ENCODE data around the gene CARD8. TPM values are rescaled to one million over a fixed set of nuclear protein-coding genes. Genes with fewer than 3 reads are reported as not detected.

Gene CARD8
- total RNA-seq, 2 donors from 2014 or later: 99.5 to 147 TPM

DNA sequence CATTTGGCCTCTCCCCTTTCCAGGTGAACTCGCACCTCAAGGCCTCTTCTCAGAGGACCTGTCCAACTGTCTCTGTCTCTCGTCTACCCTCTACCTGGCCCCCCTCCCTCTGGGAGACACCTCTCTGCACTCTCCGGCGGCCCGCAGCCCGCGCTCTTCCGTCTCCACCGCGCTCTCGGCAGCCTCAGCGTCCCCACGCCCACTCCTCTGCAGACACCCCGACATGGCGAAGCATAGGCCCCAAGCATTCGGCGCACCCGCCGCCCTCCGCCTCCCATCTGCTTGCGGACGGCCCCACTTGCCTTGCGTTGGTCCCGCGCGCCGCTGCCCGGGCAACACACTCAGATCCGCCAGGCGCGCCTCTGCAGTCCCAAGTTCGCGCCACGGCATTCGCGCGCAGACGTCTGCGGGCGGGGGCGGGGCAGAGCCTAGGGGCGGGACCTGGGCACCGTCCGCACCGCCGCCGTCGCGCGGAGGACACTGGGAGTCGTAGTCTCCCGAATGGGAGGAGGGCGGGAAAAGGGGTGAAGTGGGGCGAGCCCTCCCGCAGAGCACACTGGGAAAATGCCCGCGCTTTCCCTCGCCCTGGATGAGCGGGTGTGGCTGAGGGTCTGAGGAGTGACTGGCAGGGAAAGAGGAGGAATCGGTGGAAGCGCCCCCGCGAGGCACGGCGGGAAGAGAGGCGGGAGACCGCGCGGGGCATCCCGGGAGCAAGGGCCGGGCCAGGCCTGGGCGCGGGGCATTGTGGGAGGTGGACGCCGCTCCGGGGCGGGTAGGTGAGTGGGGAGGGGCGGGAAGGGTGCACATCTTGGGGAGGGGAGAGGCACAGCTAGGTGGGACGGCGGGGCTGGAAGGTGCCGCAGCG lies 85.5 kb downstream of the CARD8 start, which contains the start of the genes LIG1 and ZSWIM9:
LIG1 (minus strand) TSS at position 406 of the 865 bp plus-strand sequence. CDS start 4,778 bp downstream, outside the sequence.
ZSWIM9 (plus strand) TSS at position 742 of the 865 bp plus-strand sequence. CDS start 1,123 bp downstream, outside the sequence.
- H3K9me3 Mint-ChIP-seq: no peaks in the 10 kb centered on the region
- peak within 1 kb of the TSS; percentile 93 to 98 for H3K27ac Mint-ChIP-seq
- peak; percentile 92 to 94 for ATAC-seq

GRCh38 chr19:48169578-48169938 lies 86.2 kb downstream of the CARD8 start:
- DNase-seq (ENCODE audit: low spot score in 2 of 2): peak; percentile 80 to 91
- Mint-ChIP-seq H3K9me3 (no peaks in the 10 kb centered on the region), H3K36me3 (peaks cover 32 to 33% of the 10 kb centered on the region in 2 donors), H3K27ac (peak overlapping the region; percentile 93 to 98)
- ATAC-seq: peak; percentile 6 to 27

More for the DNA sequence above, 85.5 kb downstream of the CARD8 start, which contains the start of the genes LIG1 and ZSWIM9:
- DNase-seq (ENCODE audit: low spot score in 2 of 2): peak; percentile 90 to 93
- peaks cover 33 to 34% of the 10 kb centered on the region in 2 donors for H3K36me3 Mint-ChIP-seq

GRCh38 chr19:48168689-48169088 lies 87.0 kb downstream of the CARD8 start:
- DNase-seq (ENCODE audit: low spot score in 2 of 2): no peak
- H3K36me3 Mint-ChIP-seq: peaks cover 25 to 34% of the 10 kb centered on the region in 2 donors
- no peak overlapping the region for H3K27ac Mint-ChIP-seq
- H3K9me3 Mint-ChIP-seq: no peaks in the 10 kb centered on the region
- ATAC-seq: no peak

DNA sequence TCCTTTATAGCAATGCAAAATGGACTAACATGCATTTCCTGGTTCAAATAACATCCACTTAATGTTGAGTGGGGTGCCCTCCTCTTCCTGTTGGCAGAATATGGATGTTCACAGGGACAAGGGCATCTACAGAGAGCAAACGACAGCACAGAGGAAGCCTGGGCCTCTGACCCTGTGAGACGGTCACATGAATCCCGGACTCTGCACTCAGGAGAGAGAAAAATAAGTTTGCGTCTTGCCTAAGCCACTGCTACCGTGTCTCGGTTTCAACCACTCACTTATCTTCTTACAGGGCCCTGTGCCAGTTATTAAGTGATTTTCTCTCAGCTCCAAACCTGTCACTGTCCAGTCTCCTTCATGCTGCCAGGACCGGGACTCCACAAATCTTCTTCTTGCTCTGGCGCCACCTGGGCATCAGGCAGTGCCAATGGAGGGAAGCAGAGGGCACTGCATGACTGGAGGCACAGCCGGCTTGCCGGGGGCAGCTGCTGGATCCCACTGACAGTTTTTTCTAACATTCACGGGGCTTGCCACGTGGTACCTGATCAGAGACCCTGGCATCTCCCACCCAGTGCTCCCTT lies 97.4 kb downstream of the CARD8 start:
- ATAC-seq: no peak
- DNase-seq (ENCODE audit: low spot score in 2 of 2): no peak
- H3K9me3 Mint-ChIP-seq: no peaks in the 10 kb centered on the region
- H3K36me3 Mint-ChIP-seq: peaks cover 23 to 33% of the 10 kb centered on the region in 2 donors
- peak overlapping the region in 1 of 2 donors; percentile 46 for H3K27ac Mint-ChIP-seq

Other genes with a start within 250 kb of the CARD8 start
- gene CABP5, start 211.8 kb downstream of the CARD8 start, total RNA-seq: not detected
- gene PLA2G4C, start 145.1 kb downstream of the CARD8 start, total RNA-seq: 10 to 100 TPM; 16.7 to 35.2 TPM
- gene LIG1, start 85.6 kb downstream of the CARD8 start, total RNA-seq: 100 to 1,000 TPM; 180 to 231 TPM
- gene ZSWIM9, start 85.2 kb downstream of the CARD8 start, total RNA-seq: 10 to 100 TPM in 1 of 2 donors, 1 to 10 TPM in 1; 9.0 to 10.2 TPM
- under 1 TPM in 1 of 2 donors, not detected in 1; 0.31 TPM for gene ZNF114, start 14.2 kb upstream of the CARD8 start, total RNA-seq
- gene EMP3, start 69.6 kb upstream of the CARD8 start, total RNA-seq: 100 to 1,000 TPM in 1 of 2 donors, 10 to 100 TPM in 1; 55.4 to 211 TPM
- gene TMEM143, start 108.0 kb upstream of the CARD8 start, total RNA-seq: 10 to 100 TPM; 24.1 to 48.1 TPM
- under 1 TPM in 1 of 2 donors, not detected in 1; 0.41 TPM for gene SYNGR4, start 108.5 kb upstream of the CARD8 start, total RNA-seq
- 100 to 1,000 TPM in 1 of 2 donors, 10 to 100 TPM in 1; 91.1 to 108 TPM for gene KDELR1, start 135.6 kb upstream of the CARD8 start, total RNA-seq
- gene GRIN2D, start 137.8 kb upstream of the CARD8 start, total RNA-seq: under 1 TPM; 0.23 to 0.45 TPM
- gene GRWD1, start 190.1 kb upstream of the CARD8 start, total RNA-seq: 10 to 100 TPM; 32.8 to 46.3 TPM
- 1 to 10 TPM; 2.1 to 2.3 TPM for gene KCNJ14, start 199.7 kb upstream of the CARD8 start, total RNA-seq
- gene CYTH2, start 213.5 kb upstream of the CARD8 start, total RNA-seq: 10 to 100 TPM; 32.4 to 64.1 TPM